Central memory CD4-positive, alpha-beta T cell (primary cell): Measurements from ENCODE around the gene OR5M10.
"Not testable (repeated sequence)": the region's sequence is repeated elsewhere in the genome, so short reads cannot be mapped to it uniquely, and the experiment has no call there.

Experiments used
- DNase-seq: peaks from one replicate; pipeline ENCODE4 v3.0.0; 2022
- total RNA-seq, 3 experiments: gene quantifications; one replicate each; lab custom pipeline; 2026; lab: John Stamatoyannopoulos, UW

OR5M10 gene
- 0 reads per million in 3 experiments for total RNA-seq

- DNase-seq: no peak
Observed at GRCh38 chr11:56577621-56578020, at the start of gene OR5M10. Gene OR5M10 (minus strand): TSS chr11:56577721. CDS start chr11:56577721, 0 bp downstream.

- no peak for DNase-seq
Observed at GRCh38 chr11:56625946-56626345, 48.4 kb upstream of the OR5M10 start.

GRCh38 chr11:56624661-56625110 lies 47.2 kb upstream of the OR5M10 start:
- DNase-seq: no peak

- no peak for DNase-seq
Observed at GRCh38 chr11:56611174-56611573, 33.7 kb upstream of the OR5M10 start.

GRCh38 chr11:56592088-56592717 lies 14.7 kb upstream of the OR5M10 start:
- not testable (repeated sequence) for DNase-seq

GRCh38 chr11:56558574-56558973 lies 18.9 kb downstream of the OR5M10 start:
- DNase-seq: no peak

GRCh38 chr11:56554691-56555090 lies 22.8 kb downstream of the OR5M10 start:
- not testable (repeated sequence) for DNase-seq

GRCh38 chr11:56545531-56545930 lies 32.0 kb downstream of the OR5M10 start:
- no peak for DNase-seq

GRCh38 chr11:56543739-56544138 lies 33.8 kb downstream of the OR5M10 start:
- no peak for DNase-seq

GRCh38 chr11:56543157-56543556 lies 34.4 kb downstream of the OR5M10 start, which contains the start of gene OR5M11:
Gene OR5M11 (minus strand): TSS chr11:56543257. CDS start chr11:56543257, 0 bp downstream.
- DNase-seq: no peak

GRCh38 chr11:56533054-56533740 lies 44.3 kb downstream of the OR5M10 start:
- DNase-seq: no peak

GRCh38 chr11:56531856-56532255 lies 45.7 kb downstream of the OR5M10 start:
- no peak for DNase-seq
